Calu3 (cell line): ENCODE data around the gene ZBED5. TPM values are rescaled to one million over a fixed set of nuclear protein-coding genes. Genes with fewer than 3 reads are reported as not detected.
"Not testable (repeated sequence)": the region's sequence is repeated elsewhere in the genome, so short reads cannot be mapped to it uniquely, and the experiment has no call there.

ENCODE experiments used
- BruUV-seq: library from RNA; stranded (reverse); fragments of 400-500 nt; replicated peaks from 2 replicates; lab custom pipeline; 2021; lab: Mats Ljungman, UMichigan
- CTCF ChIA-PET: fragments of 300-600 bp; sonication (Branson Sonifier 250); formaldehyde crosslinking; loops from one replicate; lab custom pipeline; 2022; ENCODE audit warnings: antibody characterized with exemption; lab: Charles Lee
- DNase-seq: peaks from one replicate; pipeline ENCODE4 v3.0.0; 2022
- H3K27ac Mint-ChIP-seq: one replicate; pipeline ENCODE4 v1.8.0; 2022; ENCODE audit warnings: mixed read lengths; ENCODE audit not compliant: unreplicated experiment
- H3K27me3 Mint-ChIP-seq: one replicate; pipeline ENCODE4 v1.8.0; 2022; ENCODE audit warnings: mixed read lengths; ENCODE audit not compliant: unreplicated experiment
- H3K36me3 Mint-ChIP-seq: one replicate; pipeline ENCODE4 v1.8.0; 2022; ENCODE audit warnings: mild to moderate bottlenecking, moderate library complexity, mixed read lengths; ENCODE audit not compliant: insufficient read depth, unreplicated experiment
- H3K4me1 Mint-ChIP-seq: one replicate; pipeline ENCODE4 v1.8.0; 2022; ENCODE audit warnings: mild to moderate bottlenecking, low read depth, mixed read lengths; ENCODE audit not compliant: unreplicated experiment
- H3K4me3 Mint-ChIP-seq: one replicate; pipeline ENCODE4 v1.8.0; 2022; ENCODE audit warnings: mild to moderate bottlenecking, low read depth, moderate library complexity, mixed read lengths; ENCODE audit not compliant: unreplicated experiment
- H3K9me3 Mint-ChIP-seq: one replicate; pipeline ENCODE4 v1.8.0; 2022; ENCODE audit warnings: low read depth, mixed read lengths; ENCODE audit not compliant: unreplicated experiment
- intact Hi-C: fragments of 100-400 bp; cut with micrococcal nuclease; formaldehyde crosslinking; loops from one replicate; pipeline ENCODE4 v1.10.0; 2022; ENCODE audit not compliant: unreplicated experiment
- total RNA-seq: library from RNA; stranded (reverse); gene quantifications from 2 replicates; pipeline ENCODE4 v1.2.3, GENCODE V29; 2022
- TF ChIP-seq, protein P1 (sequence below): fragments of 200-600 bp; IDR thresholded peaks from one replicate; pipeline ENCODE4 v1.8.0; 2022; ENCODE audit warnings: antibody characterized with exemption; ENCODE audit not compliant: unreplicated experiment

Gene ZBED5
- total RNA-seq, 1 experiment from 2014 or later = 51.4 TPM

DNA sequence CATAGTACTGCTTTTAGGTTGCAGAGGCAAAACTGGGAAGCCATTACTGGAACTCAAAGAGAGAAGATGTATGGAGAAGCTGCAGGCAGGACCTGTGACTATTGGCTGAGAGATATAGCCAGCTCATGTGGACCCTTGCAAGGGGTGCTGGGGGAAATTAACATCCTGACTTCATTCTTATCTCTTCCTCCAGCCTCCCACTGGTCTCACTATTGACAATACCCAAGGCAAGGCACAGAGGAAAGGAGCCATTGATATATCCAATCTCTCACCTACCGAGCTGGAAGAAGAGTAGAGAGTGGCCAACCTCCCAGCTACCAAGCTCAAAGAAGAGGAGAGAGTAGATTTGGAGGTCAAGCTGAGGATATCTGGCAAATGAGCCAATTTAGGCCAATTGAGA is 36.8 kb upstream of the ZBED5 start:
- Mint-ChIP-seq H3K4me3 (no peak overlapping the region), H3K9me3 (peaks cover 3% of the 10 kb centered on the region), H3K27me3 (no peaks in the 10 kb centered on the region), H3K27ac (peak overlapping the region; percentile 37), H3K36me3 (peaks cover 9% of the 10 kb centered on the region), H3K4me1 (peaks cover 62% of the 10 kb centered on the region)
- CTCF ChIA-PET = no interaction called here
- BruUV-seq = no TSS peak
- DNase-seq = no peak
- TF ChIP-seq, protein P1, sequence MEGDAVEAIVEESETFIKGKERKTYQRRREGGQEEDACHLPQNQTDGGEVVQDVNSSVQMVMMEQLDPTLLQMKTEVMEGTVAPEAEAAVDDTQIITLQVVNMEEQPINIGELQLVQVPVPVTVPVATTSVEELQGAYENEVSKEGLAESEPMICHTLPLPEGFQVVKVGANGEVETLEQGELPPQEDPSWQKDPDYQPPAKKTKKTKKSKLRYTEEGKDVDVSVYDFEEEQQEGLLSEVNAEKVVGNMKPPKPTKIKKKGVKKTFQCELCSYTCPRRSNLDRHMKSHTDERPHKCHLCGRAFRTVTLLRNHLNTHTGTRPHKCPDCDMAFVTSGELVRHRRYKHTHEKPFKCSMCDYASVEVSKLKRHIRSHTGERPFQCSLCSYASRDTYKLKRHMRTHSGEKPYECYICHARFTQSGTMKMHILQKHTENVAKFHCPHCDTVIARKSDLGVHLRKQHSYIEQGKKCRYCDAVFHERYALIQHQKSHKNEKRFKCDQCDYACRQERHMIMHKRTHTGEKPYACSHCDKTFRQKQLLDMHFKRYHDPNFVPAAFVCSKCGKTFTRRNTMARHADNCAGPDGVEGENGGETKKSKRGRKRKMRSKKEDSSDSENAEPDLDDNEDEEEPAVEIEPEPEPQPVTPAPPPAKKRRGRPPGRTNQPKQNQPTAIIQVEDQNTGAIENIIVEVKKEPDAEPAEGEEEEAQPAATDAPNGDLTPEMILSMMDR = no peak
- intact Hi-C loops = no loop called here

DNA sequence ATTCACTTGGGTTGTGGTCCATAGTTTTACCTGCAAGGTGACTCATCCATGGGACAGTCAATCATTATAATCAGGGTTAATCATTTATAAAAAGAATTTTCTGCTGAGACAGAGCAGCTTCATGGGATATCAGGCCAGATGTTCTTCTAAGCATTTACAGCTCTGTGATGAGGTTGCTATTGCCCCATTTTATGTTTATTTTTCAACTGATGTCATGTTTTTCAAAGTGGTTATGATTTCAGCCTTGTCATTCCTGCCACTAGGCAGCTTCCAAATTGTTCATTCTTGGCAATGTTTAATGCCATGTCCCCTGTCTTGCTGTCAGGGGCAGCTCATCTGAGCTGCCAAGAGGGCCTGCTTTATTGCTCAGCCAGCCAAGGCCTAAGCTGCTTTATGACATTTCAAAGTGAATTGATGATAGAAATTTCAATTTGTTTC is 35.9 kb upstream of the ZBED5 start:
- peaks cover 3% of the 10 kb centered on the region for H3K36me3 Mint-ChIP-seq
- no TSS peak for BruUV-seq
- no peak overlapping the region for H3K4me3 Mint-ChIP-seq
- CTCF ChIA-PET = interaction anchor here (0.6 to 1.1 kb wide), 3 partner anchors 15 to 1451 kb away, joined by 3 read pairs; no protein-coding TSS in a partner anchor
- peaks cover 3% of the 10 kb centered on the region for H3K9me3 Mint-ChIP-seq
- TF ChIP-seq, protein P1 = peak; percentile 14
- peak overlapping the region; percentile 37 for H3K27ac Mint-ChIP-seq
- DNase-seq = no peak
- no peaks in the 10 kb centered on the region for H3K27me3 Mint-ChIP-seq
- peaks cover 62% of the 10 kb centered on the region for H3K4me1 Mint-ChIP-seq
- intact Hi-C loops = no loop called here

DNA sequence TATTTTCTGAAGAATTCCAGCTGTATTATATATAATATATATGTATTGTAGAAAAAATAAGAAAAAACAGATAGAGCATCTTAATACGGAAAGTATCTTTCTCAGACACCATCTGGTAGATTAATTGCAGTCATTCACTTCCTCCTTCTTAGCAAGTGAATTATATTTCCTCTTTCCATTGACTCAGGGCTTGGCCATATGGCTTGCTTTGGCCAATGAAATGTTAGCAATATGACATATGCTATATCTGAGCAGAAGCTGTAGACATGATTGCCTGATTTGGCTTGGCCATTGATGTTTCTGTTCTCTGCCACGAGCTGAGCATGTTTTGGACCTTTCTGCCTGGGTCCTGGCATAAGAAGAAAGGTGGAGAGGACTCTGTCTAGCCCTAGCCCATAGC is 34.4 kb upstream of the ZBED5 start:
- Mint-ChIP-seq H3K4me3 (no peak overlapping the region), H3K4me1 (peaks cover 53% of the 10 kb centered on the region), H3K9me3 (peaks cover 3% of the 10 kb centered on the region), H3K27me3 (no peaks in the 10 kb centered on the region), H3K27ac (no peak overlapping the region), H3K36me3 (peaks cover 3% of the 10 kb centered on the region)
- CTCF ChIA-PET = no interaction called here
- BruUV-seq = no TSS peak
- no peak for DNase-seq
- intact Hi-C loops = no loop called here
- TF ChIP-seq, protein P1 = no peak

DNA sequence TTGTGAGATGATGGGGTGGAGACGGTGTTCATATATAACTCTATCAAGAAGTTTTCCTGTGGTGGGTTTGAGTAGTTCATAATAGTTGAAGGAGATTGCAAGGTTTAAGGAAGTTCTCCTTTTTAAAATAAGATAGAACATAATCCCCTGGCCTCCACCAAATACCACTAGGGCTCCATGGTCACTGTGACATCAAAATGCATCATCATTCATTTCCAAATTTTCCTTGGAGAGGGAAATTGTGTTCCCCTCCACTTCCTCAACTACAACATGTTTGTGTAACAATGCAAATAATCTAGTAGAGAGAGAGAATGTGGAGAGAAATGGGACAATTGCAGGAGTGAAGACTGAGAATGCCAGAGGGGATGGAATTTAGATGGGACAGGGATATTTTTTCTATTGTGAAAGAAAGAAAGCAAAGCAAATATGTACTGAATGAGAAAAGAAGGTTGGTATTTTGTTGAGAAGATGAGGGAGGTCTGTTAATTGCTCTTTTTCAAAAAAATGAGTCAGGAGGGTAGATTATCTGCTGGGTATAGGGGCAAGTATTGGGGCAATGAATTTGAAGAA is 33.4 kb upstream of the ZBED5 start:
- no peaks in the 10 kb centered on the region for H3K27me3 Mint-ChIP-seq
- peaks cover 59% of the 10 kb centered on the region for H3K4me1 Mint-ChIP-seq
- H3K4me3 Mint-ChIP-seq = no peak overlapping the region
- no peak for DNase-seq
- BruUV-seq = no TSS peak
- TF ChIP-seq, protein P1 = no peak
- H3K27ac Mint-ChIP-seq = no peak overlapping the region
- peaks cover 3% of the 10 kb centered on the region for H3K9me3 Mint-ChIP-seq
- intact Hi-C loops = no loop called here
- CTCF ChIA-PET = no interaction called here
- peaks cover 3% of the 10 kb centered on the region for H3K36me3 Mint-ChIP-seq

DNA sequence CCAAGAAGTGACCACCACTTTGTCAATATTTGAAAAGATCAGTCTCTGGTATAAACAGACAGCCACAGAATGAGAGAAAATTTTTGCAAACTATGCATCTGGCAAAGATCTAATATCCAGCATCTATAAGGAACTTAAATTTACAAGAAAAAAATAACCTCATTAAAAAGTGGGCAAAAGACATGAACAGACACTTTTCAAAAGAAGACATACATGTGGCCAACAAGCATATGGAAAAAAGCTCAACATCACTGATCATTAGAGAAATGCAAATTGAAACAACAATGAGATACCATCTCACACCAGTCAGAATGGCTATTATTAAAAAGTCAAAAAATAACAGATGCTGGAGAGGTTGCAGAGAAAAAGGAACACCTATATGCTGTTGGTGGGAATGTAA is 32.2 kb upstream of the ZBED5 start:
- H3K27me3 Mint-ChIP-seq, H3K36me3 Mint-ChIP-seq, BruUV-seq, H3K4me3 Mint-ChIP-seq, DNase-seq, CTCF ChIA-PET, intact Hi-C loops, H3K27ac Mint-ChIP-seq, H3K9me3 Mint-ChIP-seq: not testable (repeated sequence)
- H3K4me1 Mint-ChIP-seq = peaks cover 64% of the 10 kb centered on the region
